IMR-90 (cell line): ENCODE data around the gene NOX1.

Experiments
- BHLHE40 ChIP-seq: fragments of 150-350 bp; IDR thresholded peaks from 2 replicates; pipeline ENCODE4 v1.6.1; 2016; ENCODE audit warnings: mild to moderate bottlenecking, low read depth, low read length
- CEBPB ChIP-seq: IDR thresholded peaks from 2 replicates; pipeline ENCODE4 v1.6.1; 2012; ENCODE audit warnings: low read depth, low read length, improper control_type of control experiment
- MAFK ChIP-seq: IDR thresholded peaks from 2 replicates; pipeline ENCODE4 v1.6.1; 2012; ENCODE audit warnings: low read depth, low read length, improper control_type of control experiment
- POLR2A ChIP-seq: IDR thresholded peaks from 2 replicates; pipeline ENCODE4 v1.6.1; 2012; ENCODE audit warnings: mild to moderate bottlenecking, low read depth, low read length
- RCOR1 ChIP-seq: IDR thresholded peaks from 2 replicates; pipeline ENCODE4 v1.6.1; 2012; ENCODE audit warnings: mild to moderate bottlenecking, low read length, improper control_type of control experiment; ENCODE audit not compliant: insufficient replicate concordance
- TF ChIP-seq, protein P1 (sequence below): conservative IDR thresholded peaks from 2 replicates; pipeline ENCODE4 v1.5.1; 2012; ENCODE audit warnings: mild to moderate bottlenecking, low read depth, low read length, improper control_type of control experiment
- TF ChIP-seq, protein P2 (sequence below): fragments of 150-350 bp; IDR thresholded peaks from 2 replicates; pipeline ENCODE4 v1.6.1; 2017; ENCODE audit warnings: mild to moderate bottlenecking, antibody characterized with exemption, low read length, low read depth

DNA sequence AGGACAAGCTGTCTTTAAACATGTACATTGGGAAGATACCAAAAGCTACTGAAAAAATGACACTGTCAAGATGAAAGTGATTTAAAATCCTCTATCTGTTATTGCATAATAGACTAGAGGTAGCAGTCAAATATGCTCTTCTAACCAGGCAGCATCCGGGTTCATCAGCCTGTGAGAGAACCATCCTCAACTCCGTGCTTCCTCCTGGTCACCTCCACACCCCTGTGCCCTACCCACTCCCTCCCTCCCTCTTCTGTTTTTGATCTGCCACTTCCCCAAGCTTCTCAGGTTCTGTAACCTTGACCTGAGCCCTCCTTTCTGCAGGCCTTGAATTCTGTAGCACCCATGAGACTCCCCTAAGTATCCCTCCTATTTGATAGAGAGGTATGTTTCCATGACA, 5.9 kb downstream of the NOX1 start:
- TF ChIP-seq, protein P1, sequence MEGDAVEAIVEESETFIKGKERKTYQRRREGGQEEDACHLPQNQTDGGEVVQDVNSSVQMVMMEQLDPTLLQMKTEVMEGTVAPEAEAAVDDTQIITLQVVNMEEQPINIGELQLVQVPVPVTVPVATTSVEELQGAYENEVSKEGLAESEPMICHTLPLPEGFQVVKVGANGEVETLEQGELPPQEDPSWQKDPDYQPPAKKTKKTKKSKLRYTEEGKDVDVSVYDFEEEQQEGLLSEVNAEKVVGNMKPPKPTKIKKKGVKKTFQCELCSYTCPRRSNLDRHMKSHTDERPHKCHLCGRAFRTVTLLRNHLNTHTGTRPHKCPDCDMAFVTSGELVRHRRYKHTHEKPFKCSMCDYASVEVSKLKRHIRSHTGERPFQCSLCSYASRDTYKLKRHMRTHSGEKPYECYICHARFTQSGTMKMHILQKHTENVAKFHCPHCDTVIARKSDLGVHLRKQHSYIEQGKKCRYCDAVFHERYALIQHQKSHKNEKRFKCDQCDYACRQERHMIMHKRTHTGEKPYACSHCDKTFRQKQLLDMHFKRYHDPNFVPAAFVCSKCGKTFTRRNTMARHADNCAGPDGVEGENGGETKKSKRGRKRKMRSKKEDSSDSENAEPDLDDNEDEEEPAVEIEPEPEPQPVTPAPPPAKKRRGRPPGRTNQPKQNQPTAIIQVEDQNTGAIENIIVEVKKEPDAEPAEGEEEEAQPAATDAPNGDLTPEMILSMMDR: no peak
- TF ChIP-seq BHLHE40 (no peak), MAFK (no peak), POLR2A (no peak), RCOR1 (no peak), CEBPB (no peak)
- TF ChIP-seq, protein P2, sequence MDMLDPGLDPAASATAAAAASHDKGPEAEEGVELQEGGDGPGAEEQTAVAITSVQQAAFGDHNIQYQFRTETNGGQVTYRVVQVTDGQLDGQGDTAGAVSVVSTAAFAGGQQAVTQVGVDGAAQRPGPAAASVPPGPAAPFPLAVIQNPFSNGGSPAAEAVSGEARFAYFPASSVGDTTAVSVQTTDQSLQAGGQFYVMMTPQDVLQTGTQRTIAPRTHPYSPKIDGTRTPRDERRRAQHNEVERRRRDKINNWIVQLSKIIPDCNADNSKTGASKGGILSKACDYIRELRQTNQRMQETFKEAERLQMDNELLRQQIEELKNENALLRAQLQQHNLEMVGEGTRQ: no peak
